Dedifferentiated amniotic fluid mesenchymal stem cell (primary cell): ENCODE measurements around the gene ADGRG6.
A peak's percentile ranks its signal among the peaks of the same experiment; 100 is the strongest.
"Not testable (repeated sequence)": the region's sequence is repeated elsewhere in the genome, so short reads cannot be mapped to it uniquely, and the experiment has no call there.

ENCODE experiments used
- DNase-seq: peaks from one replicate; pipeline ENCODE4 v3.0.0-alpha.2; 2016; ENCODE audit errors: extremely low spot score

ADGRG6 gene

GRCh38 chr6:142444881-142445301, 143.1 kb downstream of the ADGRG6 start:
- no peak for DNase-seq

GRCh38 chr6:142446168-142446567, 144.4 kb downstream of the ADGRG6 start:
- DNase-seq, result no peak

- no peak for DNase-seq
Measured at GRCh38 chr6:142446576-142446975, 144.8 kb downstream of the ADGRG6 start.

GRCh38 chr6:142448091-142448729, 146.4 kb downstream of the ADGRG6 start:
- DNase-seq, result no peak

GRCh38 chr6:142450856-142451255, 149.0 kb downstream of the ADGRG6 start:
- DNase-seq, result not testable (repeated sequence)

GRCh38 chr6:142452993-142453392, 151.2 kb downstream of the ADGRG6 start:
- DNase-seq, result no peak

GRCh38 chr6:142454196-142454595, 152.4 kb downstream of the ADGRG6 start:
- DNase-seq, result not testable (repeated sequence)

GRCh38 chr6:142454848-142455247, 153.0 kb downstream of the ADGRG6 start:
- DNase-seq, result not testable (repeated sequence)

- no peak for DNase-seq
Measured at GRCh38 chr6:142455957-142456589, 154.3 kb downstream of the ADGRG6 start.

- no peak for DNase-seq
Measured at GRCh38 chr6:142457638-142458406, 156.0 kb downstream of the ADGRG6 start.

GRCh38 chr6:142458836-142459235, 157.0 kb downstream of the ADGRG6 start:
- DNase-seq, result no peak

GRCh38 chr6:142459271-142459670, 157.5 kb downstream of the ADGRG6 start:
- no peak for DNase-seq

GRCh38 chr6:142462260-142462659, 160.5 kb downstream of the ADGRG6 start:
- no peak for DNase-seq

GRCh38 chr6:142463988-142464387, 162.2 kb downstream of the ADGRG6 start:
- DNase-seq, result no peak

GRCh38 chr6:142469220-142469619, 167.4 kb downstream of the ADGRG6 start:
- no peak for DNase-seq

GRCh38 chr6:142470421-142470820, 168.6 kb downstream of the ADGRG6 start:
- DNase-seq, result no peak

- peak; percentile 49 for DNase-seq
Measured at GRCh38 chr6:142474531-142475289, 172.9 kb downstream of the ADGRG6 start.

GRCh38 chr6:142476452-142476851, 174.6 kb downstream of the ADGRG6 start:
- DNase-seq, result no peak

GRCh38 chr6:142478117-142478516, 176.3 kb downstream of the ADGRG6 start:
- no peak for DNase-seq

- no peak for DNase-seq
Measured at GRCh38 chr6:142481466-142481865, 179.7 kb downstream of the ADGRG6 start.

- no peak for DNase-seq
Measured at GRCh38 chr6:142482249-142482648, 180.4 kb downstream of the ADGRG6 start.

GRCh38 chr6:142482974-142483373, 181.2 kb downstream of the ADGRG6 start:
- no peak for DNase-seq
